Ramos (cell line): ENCODE measurements around the gene SLC43A1.
"Not testable (repeated sequence)": the region's sequence is repeated elsewhere in the genome, so short reads cannot be mapped to it uniquely, and the experiment has no call there.

ENCODE experiments used
- in situ Hi-C: fragments of 300-500 bp; cut with MboI; formaldehyde crosslinking; loops from one replicate; pipeline ENCODE4 v1.14.3; 2022; ENCODE audit warnings: low sequenced_read_pairs; ENCODE audit not compliant: unreplicated experiment

Gene SLC43A1

DNA sequence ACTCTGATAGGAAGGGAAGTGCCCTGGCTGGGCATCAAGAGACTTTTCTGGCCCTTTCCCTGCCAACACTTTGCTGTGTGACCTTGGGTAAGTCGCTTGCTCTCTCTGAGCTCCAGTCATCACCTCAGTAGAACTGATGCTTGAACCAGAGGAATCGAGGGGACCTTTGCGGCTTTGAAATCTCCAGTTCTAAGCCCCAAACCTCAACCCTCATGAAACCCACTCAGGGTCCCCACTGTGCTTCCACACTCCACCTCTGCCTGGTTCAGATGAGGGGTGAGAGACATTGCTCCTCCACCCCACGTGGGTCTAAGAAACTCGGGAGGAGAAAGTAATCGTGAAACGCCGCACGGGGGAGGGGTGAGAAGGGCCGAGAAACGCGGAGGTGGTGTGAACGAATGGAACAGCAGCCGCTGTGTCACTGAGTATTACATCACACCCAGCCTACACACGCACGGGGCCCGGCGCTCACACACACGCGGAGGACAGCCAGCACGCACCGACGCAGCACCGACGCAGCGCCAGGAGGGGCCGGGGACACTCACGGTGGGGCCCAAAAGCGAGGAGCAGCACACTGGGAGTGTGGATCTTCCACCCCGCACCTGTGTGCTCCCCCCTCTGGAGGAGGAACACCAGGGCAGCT, 50.8 kb downstream of the SLC43A1 start:
- in situ Hi-C loops = no loop called here

DNA sequence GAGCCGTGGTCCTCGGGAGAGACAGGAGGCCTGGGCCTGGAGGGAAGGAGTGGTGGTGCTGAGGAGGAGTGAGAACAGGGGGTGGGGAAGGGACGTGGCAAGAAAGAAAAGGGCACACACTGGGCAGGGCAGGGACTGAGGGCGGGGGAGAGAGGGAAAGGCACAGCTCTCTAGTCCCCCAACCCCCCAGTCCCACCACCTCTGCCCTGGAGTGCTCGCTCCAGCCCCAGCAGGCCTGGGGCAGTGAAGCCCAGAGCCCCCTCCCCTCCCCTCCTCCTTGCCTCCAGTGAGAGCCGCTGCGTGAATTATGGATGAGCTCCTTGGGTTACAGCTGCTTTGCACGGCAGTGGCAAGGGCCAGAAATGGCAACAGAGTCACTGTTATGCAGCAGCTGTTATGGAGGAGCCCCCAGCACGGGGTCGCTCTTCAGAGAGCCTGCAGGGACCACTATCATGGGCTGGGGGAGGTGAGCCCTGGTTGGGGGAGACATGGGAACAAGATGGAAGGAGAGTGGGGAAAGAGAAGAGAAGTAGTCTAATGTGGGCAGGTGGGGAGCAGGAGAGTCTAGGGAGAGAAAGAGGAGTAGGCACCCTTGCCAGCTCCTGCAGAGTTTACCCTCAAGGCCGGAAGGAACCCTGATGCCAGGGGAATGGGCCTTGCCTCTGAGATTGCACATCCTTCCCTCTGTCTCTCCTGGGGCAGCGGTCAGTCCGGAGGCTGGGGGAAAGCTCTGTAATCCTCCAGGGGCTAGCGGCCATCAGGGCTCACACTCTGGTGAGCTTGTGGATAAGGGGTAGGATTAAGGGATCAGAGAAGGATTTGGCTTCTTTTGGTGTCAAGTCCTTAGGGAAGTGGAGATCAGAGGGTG, 51.6 kb downstream of the SLC43A1 start:
- in situ Hi-C loops = no loop called here

DNA sequence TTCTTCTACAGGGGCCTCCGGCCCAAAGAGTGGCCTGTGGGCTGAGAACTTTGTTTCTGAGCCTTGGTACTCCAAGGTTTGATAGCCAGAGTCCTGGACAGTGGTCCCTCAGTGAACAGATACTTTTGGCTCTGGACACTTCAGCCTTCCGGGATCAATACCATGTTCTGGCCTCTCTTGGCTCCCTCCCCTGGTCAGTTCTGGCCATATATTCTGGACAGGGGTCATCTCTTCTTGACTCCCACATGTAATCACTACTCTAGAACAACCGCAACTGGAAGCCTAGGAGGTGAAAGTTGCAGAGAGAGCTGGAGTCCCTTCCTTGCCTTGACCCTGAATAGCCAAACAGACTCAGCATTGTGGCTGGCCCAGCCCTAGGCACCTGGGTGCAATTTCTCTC, 52.9 kb downstream of the SLC43A1 start:
- in situ Hi-C loops = no loop called here

DNA sequence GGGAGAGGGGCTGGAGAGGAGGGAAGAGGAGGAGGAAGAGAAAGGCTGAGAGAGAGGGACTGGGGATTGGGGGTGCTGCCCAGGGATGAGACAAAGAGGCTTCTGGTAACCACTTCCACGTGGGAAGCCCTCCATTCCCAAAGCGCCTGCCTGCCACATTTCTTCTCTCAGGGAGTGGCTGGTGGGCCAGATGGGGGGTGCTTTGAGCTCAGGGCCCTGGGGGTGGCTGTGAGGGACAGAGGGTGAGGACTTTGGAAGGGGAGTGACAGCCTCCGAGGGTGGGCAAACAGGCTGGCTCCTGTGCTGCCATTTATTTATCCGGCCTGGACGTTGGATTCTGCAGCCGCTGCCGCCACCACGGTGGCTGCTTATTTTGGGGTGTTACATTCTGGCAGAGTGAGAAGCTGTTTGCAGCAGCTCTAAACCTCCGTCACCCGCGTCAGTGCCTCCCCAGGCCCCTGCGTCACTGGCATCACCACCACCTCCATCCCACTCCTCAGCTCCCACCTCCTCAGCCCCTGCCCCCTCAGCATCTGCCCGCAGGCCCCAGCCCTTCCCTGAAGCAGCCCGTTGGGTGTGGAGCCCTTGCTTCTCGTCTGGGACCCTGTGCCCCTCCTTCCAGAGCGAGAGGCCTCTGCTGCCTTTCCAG, 53.5 kb downstream of the SLC43A1 start:
- in situ Hi-C loops = no loop called here

DNA sequence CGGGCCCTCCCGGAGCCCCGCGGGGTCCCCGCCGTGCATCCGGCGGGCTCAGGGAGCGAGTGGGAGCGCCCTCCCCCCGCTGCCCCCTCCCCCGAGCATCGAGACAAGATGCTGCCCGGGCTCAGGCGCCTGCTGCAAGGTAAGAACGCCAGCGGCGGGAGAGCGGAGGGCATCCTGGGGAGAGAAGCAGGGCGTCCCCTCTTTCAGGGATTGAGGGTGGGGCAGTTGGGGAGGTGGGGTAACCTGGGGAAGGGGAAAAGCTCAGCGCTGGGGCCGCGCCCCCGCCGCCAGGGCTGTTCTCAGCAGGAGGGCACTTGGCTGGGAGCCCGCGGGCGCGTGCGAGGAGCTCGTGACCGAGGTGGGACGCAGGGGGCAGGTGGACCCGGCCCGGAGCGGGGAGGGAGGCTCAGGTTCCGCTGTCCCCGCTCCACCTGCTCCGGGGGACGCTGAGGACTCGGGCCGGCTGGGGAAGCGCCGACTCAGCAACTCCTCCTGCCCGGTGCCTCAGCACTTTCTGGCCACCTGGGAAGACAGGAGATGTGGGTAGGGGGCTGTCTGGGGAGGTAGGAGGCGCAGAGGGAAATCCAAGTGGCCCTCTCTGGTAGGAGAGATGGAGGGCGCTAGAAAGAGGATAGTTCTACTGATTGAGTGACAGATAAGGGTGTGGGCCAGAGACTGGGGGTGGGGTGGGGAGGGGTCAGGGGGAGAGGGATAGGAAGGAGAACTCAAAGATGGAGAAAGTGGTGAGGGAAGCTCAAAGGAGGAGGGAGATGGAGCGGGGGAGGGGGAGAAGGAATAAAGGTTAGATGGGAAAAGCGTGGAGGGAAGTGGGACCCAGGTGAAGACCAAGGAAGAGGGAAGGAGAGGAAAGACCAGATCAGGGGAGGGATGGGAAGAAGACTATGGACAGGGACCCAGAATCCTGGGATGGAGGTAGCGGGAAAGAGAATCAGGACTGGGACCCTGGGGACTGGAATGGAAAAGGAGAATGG, 54.4 kb downstream of the SLC43A1 start:
- in situ Hi-C loops = no loop called here

DNA sequence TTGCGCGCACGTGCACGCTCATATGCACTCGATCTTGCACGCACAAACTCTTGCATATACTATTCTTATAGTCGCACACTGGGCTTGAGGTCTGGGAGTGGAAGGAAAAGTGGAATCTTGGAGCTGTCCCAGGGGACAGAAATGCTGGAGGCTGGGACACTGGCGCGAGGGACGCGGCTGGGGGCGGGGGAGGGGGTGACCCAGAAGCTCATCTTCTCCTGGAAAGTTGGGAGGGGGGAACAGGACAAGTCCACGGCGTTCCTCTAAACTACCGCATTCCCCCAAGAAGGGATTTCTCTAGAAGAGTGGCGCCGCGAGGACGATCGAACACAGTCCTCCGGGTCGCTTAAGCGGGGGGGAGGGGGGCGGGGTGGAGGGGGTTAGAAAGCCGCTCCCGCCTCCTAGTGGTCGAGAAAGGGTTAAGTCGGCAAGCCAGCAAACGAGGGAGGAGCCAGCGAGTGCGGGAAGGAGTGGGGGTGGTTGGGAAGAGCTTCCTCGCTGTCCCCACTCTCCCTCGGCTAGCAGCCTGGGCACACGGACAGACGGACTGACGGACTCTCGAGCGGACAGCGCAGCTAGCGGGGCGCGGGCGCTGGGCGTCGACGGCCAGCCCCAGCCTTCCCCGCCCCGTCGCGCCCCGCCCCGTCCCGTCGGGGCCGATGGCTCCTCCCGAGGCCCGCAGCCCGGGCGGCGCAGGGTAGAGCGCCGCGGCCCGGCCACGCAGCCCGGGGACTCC, 55.3 kb downstream of the SLC43A1 start, which contains the start of gene RTN4RL2:
Gene RTN4RL2, plus strand, starts transcription at position 507 of the 736 bp plus-strand sequence. CDS start 338 bp downstream, outside the sequence.
- in situ Hi-C loops = no loop called here

DNA sequence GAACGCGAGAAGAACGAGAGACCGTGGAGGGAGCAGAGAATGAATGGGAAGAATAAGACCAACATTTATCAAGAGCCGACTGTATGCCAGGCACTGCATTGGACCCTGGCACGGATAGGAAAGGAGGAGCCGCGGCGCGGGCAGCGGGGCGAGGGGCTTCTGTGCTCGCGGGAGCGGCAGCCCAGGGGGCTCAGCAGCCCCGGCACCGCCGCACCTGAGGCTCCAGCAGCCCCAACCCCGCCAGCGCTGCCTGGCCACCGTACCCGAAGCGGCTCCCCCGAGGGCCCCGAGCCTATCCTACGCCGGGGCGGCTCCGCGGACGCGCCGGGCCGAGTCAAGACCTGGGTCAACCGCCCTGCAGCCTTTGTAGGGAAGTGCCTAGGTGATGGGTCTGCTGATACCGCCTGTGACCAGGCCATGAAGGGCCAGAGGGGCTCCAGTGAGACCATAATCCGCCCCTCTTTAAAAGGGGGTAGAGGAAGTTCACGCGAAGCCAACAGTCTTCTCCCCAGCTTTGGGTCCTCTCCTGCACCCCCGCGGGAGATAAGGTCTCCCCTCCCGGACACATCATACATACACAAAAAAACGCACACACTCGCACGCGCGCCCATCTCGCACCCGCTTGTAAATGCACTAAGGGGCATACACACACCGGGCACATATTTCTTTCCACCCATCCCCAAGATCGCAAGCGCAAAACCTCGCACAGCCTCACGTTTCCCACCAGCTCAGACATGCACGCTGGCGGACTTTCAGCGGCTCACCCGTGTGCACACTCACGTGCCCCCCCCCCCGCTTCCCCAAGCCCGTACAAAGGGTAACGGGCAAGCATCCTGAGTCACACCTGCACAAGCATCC, 56.1 kb downstream of the SLC43A1 start:
- in situ Hi-C loops = loop anchor here (5.0 kb wide), 1 partner anchor 183 kb away; no protein-coding TSS in a partner anchor

DNA sequence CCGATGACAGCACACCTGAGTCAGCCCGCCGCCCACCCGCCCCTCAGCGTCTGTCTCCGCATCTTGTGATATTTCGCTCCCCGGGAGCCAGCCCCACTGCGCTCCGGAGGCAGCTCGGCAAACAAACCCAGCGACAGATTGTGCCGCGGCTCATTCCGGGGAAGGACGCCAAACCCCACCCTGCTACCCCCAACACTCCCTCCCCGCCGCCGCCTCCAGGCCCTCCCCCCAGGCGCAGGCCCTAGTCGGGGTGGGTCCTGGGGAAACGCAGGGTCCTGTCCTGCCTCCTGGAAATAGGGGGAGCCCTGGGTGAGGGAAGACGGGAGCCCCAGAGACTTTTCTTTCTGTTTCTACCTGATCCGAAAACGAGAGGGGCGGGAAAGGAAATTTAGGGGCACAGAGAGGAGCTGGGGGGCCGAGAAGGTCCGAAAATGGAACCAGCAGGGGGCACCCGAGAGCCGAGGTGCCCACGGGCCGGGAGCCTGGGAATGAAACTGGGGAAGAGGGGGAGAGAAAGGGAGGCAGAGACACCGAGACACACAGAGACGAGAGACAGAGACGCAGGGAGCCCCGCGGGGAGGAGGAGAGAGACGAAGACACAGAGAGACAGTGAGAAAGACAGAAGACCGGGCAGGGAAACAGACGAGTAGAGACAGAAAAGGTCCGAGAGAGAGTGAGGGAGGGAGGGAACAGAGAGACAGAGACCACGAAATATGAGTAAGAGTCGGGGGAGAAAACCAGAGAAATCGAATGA, 56.9 kb downstream of the SLC43A1 start:
- in situ Hi-C loops = loop anchor here (5.0 kb wide), 1 partner anchor 184 kb away; no protein-coding TSS in a partner anchor

DNA sequence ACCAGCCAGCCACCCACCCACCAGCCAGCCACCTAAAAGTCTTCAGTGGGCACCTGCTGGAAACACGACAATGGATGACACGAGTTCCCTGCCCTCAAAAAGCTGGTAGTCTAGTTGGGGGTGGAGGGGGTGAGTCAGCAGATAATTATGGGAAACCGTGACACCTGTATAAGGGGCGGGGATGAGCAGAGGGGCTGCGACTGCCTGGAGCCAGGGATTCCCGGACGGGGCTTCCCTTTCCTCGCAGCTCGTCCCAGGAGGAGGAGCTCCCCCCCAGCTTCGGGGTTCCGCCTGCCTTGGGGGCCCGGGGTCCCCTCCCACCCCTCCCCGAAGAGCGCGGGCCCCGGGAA, 57.5 kb downstream of the SLC43A1 start:
- in situ Hi-C loops = loop anchor here (5.0 kb wide), 1 partner anchor 184 kb away; no protein-coding TSS in a partner anchor

DNA sequence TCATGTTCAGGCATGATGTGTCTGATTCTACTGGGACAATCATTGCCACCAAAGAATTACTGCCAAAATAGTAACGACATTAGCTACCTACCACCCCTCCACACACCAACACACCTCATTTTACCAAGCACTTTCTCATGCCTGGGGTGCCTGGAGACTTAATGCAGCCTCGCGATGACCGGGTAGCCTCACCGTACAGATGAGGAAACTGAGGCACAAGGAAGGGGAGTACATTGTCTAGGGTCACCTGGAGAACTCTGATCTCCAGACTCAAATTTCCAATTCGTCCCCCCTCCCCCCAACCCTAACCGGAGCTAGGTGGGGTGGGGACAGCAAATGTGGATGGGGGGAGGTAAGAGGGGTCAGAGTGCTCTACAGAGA, 57.9 kb downstream of the SLC43A1 start:
- in situ Hi-C loops = loop anchor here (5.0 kb wide), 1 partner anchor 185 kb away; no protein-coding TSS in a partner anchor

DNA sequence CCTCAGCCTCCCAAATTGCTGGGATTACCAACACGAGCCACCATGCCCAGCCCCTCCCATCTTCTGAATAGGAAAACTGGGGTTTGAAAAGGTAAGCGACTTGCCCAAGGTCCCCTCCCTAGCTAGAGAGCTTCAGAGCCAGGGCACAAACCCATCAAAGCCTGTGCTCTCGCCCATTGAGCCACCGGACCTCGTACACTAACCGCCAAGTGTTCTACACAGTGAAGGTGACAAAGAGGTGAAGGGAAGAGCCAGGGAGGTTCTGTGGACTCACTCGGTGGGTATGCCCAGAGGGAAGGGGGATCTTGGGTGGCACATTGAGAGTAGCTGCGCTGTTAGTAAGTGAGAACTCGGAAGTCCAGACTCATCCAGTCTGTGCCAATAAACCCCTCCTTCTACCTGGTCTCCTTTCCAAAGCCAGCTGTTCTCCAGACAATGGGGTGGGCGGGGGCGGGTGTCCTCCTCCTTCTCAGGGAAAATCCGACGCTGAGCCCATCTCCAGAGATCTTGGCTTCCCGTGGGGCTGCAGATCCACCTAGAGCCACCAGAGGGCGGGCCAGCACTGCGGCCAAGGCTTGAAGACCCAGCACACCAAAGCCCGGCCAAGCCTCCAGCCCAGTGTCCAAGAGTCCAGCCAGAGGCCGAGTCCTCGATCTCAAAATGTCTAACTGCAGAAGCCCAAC, 58.4 kb downstream of the SLC43A1 start:
- in situ Hi-C loops = loop anchor here (5.0 kb wide), 1 partner anchor 185 kb away; no protein-coding TSS in a partner anchor

DNA sequence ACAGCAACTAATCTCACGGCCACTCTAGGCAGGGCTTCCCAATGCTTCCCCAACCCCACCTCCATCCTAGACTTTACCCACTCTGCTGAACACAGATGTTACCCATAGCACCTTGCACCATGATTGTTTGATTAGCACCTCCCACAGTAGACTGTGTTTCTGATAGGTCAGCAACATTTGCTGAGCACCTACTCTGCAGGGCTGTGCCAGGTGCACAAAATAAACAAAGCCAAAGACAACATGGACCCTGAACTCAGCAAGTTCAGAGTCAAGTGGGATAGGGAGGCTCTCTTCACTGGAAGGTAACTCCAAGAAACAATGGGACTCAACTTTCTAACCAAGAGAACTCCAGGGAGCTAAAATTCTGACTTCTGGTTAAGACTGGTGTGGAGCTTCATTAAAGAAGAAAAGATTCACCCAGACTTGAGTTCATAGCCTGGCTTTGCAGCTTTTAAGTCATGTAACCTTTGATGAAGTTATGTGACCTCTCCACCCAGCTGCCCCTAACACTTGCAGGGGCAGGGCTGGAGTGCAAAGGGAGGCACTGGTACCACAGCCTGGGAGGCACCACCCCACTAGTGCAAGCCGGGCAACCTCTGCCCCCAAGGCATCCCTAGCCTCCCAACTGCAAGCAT, 61.8 kb downstream of the SLC43A1 start:
- in situ Hi-C loops = no loop called here

DNA sequence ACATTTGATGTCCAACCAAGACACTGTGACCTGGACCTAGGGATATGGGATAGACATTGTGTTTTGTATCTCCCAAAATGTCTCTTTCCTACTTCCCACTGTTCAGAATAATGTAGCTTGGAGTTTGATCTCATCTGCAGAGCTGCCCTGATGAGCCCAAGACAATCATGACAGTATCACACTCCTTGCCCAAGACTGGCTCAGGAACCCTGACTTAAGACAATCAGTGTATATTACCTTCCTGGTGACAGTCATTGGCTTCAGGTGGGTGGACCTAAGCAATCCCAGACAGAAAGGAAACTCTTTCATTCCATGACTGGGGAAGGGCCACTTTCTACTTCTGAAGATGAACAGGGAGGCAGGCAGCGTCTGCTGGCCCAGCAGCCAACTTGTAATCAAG, 69.4 kb downstream of the SLC43A1 start:
- in situ Hi-C loops = no loop called here

DNA sequence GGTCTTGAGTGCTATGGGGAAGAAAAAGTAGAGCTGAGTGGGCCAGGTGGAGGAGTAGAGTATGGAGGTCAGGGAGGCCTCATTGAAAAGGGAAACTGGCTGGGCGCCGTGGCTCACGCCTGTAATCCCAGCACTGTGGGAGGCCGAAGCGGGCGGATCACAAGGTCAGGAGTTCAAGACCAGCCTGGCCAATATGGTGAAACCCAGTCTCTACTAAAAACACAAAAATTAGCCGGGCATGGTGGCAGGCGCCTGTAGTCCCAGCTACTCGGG, 70.4 kb downstream of the SLC43A1 start:
- in situ Hi-C loops = not testable (repeated sequence)

DNA sequence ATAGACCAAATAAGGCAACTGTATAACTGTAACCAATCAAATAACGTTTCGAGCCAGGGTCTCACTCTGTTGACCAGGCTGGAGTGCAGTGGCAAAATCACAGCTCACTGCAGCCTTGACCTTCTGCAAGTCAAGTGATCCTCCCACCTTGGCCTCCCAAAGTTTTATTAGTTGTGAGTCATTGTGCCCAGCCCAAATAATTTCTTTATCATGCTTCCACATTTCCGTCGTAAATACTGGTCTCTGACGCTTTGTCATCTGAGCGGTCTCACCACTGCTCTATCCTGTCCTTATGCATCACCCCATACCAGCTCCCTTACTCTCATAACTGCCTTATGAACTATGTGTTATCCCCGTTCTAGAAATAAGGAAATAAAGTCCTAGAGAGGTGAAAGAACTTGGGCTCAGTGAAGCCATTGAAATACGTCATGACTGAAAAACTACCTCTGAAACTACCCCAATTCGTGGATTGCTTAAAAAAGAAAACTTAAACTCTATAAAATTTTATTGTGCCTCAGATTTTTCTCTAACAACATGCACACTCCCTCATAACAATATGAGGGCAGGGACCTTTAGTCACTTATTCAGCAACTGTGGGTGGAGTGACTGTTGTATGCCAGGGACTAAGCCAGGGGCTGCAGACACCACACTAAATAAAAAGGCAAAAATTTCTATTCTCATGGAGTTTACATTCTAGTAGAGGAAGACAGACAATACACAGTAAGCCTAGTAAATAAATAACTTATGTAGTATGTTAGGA, 71.0 kb downstream of the SLC43A1 start:
- in situ Hi-C loops = no loop called here
